ENCODE results near the gene HLCS.
A peak's percentile ranks its signal among the peaks of the same experiment; 100 is the strongest.

Gene HLCS

DNA sequence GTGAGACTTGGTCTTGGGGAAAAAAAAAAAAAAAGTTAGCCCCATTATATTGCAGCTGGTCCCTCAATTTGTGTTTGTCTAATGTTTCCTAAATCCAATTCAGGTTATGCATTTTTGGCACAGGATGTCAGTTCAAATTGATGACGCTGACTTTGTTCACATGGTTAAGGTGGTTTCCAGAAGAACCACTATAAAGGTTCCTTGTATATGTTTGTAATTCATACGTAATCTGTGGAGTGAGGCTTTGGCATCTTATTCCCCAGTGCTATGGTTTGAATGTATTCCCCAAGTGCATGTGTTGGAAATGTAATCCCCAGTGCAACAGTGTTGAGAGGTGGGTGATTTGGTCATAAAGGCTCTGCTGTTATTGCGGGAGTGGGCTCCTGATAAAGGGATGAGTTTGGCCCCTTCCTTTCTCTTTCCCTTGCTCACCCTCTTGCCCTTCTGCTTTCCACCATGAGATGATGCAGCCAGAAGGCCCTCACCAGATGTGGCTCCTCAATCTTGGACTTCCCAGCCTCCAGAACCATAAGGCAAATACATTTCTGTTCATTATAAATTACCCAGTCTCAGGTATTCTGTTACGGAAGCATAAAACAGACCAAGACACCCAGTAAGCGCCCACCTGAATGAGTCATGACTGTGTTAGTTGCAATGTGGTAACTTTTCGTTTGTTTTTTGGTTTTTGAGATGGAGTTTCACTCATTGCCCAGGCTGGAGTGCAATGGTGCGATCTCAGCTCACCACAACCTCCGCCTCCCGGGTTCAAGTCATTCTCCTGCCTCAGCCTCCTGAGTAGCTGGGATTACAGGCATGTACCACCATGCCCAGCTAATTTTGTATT lies 19.5 kb upstream of the HLCS start:
- DNase-seq (ENCODE audit: low spot score): no peak

DNA sequence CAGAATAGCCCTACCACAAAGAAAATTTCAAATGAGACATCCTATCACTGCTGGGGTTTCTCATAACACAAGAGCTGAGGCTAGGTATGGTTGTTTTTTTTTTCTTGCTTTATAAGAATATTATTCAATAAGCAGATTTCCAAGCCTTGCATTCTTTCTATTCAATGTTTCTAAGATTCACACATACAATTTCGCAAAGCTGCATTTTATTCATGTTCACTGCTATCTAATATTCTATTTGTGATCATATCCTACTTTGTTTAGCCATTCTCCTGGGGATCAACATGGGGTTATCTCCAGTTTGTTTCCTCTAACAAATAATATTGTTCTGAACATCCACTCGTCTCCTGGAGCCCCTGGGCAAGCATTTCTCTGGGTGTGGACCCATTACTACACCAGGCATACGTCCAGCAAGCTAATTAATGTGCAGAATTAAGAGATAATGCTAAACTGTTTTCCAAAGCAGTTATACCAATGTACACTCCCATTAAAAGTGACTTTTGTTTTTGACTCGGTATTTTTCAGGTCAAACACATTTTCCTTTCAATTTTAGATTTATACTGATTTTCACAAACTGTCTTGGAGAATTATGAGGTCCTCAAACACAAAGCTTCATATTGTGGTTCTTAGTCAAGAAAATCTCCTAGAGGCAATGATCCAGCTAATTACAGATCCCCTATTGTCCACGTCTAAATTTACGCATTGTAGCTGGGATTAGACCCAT lies 15.7 kb upstream of the HLCS start:
- DNase-seq (ENCODE audit: low spot score): no peak

DNA sequence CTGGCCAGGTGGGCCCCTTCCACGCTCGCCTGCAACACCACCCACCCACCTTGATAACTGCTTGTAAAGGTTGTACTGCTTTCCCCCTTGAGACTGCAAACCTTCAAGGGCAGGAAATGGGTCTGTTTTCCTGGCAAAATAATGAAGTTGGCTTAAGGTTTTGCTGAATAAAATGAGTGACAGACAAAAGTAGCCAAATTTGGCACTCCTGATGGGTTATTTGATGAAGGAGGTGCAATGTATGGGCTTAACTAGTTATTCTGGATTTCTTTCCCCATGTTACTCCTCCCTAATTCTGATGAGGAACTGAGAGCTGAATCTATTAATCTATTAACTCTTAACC lies 14.6 kb upstream of the HLCS start:
- DNase-seq (ENCODE audit: low spot score): no peak

DNA sequence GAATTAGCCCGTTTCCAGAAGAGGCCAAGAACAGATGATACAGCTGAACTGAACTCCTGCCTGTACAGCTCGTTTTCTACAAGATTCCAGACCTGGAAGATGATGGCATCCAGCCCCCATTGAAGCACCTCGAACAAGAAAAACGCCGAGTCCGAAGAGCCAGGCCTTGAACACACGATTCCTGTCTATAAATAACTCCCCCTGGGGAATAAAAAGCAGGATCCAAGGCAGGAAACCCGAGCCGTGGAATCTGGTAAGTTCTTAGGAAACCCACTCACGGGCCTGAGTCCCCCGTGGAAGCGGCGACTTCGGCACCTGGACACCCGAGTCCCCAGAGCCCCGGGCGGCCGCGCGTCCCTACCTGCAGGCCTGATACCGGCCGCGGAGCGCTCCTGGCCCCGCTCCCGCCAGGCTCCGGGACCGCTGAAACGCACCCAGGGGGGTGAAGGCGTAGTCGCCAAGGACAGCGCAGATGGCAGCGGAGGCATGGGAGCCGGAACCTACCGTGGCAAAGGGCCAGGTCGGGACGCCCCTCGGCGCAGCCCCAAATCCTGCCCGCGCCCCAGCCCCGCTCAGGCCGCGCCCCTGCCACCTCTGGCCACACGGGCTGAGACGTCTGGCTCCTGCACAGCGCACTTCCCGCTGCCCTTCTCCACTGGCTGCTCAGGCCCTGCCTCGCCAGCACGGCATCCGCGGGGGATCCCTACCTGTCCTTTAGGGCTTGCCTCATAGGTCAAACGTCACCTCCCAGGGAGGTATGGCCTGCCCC lies 14.0 kb upstream of the HLCS start:
- DNase-seq (ENCODE audit: low spot score): no peak

DNA sequence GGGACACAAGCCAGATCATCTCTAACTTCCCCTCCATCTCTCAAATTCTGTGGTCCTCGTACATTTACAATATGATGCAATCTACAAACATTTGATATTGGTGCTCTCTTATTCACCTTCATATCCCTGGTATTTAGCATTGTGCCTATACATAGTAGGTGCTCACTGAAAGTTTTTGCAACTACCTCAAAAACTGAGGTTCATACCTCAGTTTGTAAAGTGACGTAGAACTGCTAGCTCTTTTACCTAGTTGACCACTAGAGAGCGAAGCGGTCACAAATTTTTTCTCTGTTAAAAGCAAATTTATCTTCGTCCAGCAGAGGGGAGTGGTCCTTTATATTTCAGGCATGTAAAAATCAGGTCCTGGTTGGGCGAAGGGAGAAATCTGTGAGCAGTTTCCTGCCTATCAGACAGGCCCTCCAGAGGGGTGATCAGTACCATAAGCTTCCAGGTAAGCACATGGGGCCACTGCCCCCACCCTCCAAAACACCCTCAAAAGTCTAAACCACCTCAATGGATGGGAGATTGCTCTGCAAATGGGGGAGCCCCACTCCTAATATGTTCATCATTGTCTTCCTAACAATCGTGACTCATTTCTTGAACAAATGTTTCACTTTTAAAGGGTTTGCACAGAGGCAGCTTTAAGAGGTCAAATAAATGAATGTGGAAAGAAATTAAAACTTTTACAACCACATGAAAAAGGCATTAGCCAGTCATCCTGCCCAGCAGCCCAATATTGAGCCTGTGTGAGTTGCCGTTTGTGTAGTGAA lies 10.6 kb upstream of the HLCS start:
- DNase-seq (ENCODE audit: low spot score): peak; percentile 25

DNA sequence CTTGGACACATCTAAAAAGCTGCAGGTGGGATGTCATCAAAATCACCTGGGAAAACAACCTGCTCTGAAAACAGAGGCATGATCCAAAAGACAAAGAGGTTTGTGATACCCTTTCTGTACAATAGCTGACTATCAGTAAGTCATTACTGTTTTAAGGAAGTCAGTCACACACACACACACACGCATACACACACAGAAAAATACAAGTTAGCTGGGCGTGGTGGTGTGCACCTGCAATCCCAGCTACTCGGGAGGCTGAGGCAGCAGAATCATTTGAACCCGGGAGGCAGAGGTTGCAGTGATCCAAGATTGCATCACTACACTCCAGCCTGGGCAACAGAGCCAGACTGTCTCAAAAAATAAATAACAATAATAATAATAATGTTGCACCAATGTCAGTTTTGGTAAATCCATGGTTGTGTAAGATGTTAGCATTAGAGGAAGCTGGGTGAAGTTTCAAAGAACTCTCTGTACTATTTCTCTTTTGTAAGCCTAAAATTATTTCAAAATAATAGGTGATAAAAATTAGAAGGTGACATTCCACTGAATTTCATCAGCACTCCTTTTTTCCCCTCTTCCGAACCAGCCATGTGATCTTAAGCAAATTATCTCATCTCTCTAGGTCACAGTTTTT lies 9.9 kb upstream of the HLCS start:
- no peak for DNase-seq (ENCODE audit: low spot score)

DNA sequence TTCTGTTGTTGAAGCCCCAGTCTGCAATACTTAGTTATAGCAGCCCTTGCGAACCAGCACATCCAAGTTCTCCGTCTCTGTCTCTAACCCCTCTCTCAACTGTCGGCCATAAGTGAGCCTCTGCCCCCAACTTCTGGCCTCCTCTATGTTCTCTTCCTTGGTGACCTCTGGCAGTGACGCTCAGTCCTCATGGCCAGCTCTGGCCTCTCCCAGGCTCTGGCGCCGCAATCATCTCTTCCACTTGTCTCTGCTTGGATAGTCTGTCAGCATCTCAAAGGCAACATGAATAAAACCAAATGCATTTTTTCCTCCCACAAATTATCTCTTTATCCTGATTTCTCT lies 8.4 kb upstream of the HLCS start:
- no peak for DNase-seq (ENCODE audit: low spot score)

DNA sequence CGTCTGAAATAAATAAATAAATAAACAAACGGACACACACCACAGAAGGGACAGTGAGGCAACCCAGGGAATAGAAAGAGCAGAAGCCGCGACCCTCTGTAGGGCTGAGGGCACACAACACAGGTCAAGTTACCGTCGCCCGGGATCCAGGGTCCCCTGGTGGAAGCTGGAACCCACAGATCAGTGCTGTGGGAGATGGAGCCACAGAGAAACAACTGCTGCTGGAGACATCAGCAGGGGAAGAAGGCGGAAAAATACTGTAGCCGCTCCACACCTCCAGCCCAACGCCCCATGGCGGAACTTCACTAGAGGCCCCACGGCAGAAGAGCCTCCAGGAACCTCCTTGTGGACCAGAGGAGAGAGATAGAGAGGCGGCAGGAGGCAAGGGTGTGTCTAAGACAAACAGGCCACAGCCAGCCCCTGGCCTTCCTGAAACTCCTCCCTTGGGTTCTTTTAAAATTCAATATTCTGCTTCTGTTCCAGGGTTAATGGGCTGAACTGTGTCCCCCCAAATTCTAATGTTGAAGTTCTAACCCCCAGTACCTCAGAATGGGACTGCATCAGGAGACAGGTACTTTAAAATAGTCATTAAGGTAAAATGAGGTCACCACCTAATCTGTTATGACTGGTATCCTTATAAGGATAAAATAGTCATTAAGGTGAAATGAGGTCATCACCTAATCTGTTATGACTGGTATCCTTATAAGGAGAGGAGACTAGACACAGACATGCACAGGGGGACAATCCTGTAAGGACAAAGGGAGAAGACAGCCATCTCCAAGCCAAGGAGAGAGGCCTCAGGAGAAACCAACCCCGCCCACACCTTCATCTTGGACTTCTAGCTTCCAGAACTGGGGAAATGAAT lies 7.7 kb upstream of the HLCS start:
- DNase-seq (ENCODE audit: low spot score): no peak

DNA sequence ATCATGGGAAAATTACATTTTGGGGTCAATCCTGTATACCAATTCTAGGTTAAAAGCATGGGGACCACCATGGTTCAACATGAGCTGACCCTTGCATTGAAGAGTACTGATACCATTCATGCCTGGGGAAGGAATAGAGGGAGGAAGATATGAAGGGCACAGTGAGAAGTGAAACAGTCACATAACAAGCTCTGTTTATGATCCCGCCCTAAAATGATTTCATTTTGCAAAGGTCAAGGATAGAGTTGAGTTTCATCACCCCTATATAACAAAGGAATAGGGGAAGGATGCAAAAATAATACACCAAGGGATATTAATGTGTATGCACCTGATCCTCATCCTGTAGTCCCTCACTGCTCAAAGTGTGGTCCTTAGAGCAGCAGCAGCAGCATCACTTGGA lies 2.5 kb upstream of the HLCS start:
- DNase-seq (ENCODE audit: low spot score): no peak

DNA sequence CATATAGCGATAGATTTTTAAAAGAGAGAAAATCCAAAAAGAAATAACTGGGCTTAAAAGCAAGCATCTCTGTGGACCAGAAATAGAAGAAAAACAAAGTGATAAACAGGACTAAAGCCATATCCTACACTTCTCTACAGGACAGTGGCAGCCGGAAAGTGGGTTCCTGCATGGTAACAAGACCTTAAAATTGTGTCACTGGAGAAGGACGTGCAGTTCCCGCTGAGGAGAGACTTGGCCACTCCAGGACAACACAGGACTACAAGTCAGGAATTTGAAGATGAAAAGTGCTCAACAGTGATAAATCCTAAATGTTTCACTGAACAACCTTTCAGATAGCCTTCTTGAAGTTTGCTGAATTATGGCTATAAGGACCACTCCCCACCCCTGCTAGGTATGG lies 1.9 kb upstream of the HLCS start:
- DNase-seq (ENCODE audit: low spot score): no peak

DNA sequence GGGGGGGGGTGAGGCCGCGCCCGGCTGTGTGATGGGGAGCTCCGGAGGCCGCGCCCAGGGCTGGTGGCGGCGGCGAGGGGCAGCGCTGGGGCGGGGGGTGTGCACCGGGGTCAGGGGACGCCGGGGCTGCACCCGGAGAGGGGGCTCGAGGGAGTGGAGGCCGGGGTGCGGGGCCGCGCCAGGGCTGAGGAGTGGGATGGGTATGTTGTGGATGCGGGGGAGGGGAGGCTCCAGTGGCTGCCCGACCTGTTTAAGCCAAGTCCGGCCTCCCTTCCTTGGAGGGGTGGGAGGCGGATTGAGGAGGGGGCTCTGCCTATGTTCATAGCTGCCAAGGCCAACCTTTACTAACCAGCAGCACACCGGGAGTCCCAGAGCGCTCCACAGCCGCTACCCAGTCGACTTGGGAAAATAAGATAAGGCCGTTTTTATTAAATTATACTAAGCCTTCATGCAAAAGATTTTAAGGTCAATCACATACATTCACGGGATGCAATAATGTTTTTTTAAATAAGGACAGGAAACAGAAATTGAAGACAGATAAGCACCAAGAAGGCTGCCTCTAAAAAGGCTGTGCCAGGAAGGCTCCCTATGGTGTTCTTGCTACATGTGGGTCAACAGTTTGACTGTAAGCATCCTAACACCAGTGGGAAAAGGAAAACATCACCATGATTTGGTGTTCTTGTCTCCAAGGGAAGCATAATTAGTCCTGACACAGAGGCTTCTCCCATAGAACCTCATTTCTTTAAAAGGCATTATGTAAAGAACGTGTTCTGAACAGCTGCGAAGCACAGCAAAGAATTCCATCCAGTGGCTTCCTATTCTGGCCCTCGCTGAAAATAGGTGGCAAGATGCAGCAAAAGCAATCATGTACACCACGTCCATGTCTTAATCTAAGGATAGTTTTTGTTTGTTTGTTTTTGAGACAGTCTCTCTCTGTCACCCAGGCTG lies 626 bp upstream of the HLCS start:
- no peak for DNase-seq (ENCODE audit: low spot score)

DNA sequence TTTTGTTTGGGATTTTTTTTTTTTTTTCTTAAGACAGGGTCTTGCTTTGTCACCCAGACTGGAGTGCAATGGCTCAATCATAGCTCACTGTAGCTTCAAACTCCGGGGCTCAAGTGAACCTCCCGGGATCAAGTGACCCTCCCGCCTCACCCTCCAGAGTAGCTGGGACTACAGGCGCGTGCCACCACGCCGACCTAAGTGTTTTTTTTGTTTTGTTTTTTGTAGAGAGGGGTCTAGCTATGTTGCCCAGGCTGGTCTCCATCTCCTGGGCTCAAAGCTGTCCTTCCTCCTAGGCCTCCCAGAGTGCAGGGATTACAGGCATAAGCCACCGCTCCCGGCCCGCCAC lies 776 bp downstream of the HLCS start:
- no peak for DNase-seq (ENCODE audit: low spot score)

DNA sequence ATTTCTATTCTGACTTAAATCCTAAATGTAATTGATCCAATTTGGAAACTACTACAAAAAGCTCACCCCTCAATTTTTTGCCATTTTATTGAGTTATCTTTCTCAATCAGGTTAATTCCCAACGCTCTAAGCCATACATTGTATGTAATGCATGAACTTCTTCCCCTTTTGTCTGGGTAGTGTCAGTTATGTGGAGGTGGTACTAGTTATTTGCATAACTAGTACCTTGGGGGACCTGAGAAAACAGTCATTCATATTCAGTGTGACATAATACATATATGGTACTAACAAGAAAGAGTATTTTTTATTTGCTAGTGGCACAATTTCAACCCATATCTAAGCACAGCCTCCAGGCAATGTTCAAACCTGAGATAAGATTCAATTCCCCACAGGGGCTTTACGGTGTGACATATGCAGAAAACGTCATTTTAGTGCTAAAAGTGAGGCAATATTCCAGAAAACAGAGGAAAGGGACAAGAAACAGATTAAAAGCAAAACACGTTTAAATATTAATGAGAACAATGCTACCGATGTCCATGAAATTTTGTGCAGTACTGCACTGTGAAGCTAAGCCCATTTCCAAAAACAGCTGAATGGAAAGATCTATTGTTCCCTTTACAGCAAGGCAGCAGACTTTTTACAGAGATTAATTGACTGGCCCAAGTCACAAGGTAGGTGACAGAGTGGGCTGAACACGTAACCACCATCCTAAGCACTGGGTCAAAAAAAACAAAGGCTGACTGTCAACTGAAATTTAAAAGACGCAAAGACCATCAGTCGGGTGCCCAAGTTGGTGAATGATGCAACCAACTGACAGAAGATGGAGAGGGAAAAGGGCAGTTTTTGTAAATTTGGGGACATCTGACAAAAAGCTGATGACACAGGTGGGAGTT lies 1.4 kb downstream of the HLCS start:
- peak; percentile 36 for DNase-seq (ENCODE audit: low spot score)

DNA sequence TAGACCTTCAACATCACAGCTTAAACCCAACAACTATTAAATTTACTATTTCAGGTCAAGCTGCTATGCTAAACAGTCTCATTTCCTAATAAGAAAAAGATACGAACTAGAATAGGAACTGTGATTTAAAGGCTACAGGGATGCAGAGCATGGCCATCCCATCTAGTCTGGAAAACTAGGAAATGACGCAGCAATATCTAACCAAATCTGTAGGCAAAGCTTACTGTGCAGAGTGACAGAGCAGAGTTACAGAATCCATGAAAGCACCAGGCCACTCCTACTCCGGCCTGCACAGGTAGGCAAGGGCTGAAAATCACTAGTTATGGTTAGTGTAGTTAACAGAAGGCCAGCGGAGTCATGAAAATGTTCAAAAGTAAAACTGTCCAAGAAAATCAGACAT lies 2.1 kb downstream of the HLCS start:
- no peak for DNase-seq (ENCODE audit: low spot score)

DNA sequence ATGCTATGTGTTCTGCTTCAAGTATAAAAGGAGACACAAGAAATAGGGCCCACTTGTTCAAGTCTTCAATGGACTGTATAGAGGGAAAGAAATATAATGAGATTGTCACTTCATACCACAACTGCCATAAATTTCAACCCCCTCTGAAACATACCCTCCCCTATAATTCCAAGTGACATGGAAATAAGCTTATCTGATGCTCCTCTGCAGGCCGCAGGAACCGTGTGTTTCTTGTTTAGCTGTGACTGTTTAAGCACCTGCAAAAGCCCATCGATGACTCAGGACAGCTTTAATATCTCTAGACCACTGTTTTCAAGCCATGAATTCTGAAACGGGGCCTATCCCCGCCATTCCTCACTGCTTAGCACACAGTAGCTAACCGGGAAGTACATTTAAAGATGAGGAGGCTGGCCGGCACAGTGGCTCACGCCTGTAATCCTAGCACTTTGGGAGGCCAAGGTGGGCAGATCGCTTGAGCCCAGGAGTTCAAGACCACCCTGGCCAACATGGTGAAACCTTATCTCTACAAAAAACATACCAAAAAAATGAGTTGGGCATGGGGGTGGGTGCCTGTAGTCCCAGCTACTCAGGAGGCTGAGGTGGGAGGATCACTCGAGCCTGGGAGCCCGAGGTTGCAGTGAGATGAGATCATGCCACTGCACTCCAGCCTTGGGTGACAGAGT lies 4.2 kb downstream of the HLCS start:
- DNase-seq (ENCODE audit: low spot score): no peak

DNA sequence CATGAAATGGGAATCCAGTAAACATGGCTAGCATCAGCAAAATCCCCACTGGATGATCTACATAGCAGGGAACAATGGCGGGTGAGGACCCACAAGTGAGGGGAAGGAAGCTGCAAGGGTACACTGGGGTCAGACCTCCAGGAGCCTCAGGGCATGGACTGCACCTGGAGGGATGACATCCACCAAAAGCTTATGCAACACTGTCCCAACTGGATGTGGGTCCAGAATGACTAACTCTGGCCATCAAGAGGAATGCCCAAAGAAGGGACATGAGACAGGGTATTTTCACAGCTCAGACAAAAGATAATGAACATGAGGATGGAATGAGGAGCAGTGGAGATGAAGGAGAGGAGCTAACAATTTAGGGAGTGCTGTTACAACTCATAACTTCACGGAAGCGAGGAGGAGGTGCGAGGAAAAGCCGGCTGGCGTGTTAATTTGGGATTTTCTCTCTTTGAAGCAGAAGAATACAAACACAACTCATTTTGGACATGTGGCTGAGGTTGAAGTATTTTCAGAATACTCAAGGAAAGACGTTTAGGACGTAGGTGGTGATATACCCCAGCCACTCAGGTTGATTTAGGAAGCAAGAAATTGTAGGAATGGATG lies 5.7 kb downstream of the HLCS start:
- DNase-seq (ENCODE audit: low spot score): no peak

DNA sequence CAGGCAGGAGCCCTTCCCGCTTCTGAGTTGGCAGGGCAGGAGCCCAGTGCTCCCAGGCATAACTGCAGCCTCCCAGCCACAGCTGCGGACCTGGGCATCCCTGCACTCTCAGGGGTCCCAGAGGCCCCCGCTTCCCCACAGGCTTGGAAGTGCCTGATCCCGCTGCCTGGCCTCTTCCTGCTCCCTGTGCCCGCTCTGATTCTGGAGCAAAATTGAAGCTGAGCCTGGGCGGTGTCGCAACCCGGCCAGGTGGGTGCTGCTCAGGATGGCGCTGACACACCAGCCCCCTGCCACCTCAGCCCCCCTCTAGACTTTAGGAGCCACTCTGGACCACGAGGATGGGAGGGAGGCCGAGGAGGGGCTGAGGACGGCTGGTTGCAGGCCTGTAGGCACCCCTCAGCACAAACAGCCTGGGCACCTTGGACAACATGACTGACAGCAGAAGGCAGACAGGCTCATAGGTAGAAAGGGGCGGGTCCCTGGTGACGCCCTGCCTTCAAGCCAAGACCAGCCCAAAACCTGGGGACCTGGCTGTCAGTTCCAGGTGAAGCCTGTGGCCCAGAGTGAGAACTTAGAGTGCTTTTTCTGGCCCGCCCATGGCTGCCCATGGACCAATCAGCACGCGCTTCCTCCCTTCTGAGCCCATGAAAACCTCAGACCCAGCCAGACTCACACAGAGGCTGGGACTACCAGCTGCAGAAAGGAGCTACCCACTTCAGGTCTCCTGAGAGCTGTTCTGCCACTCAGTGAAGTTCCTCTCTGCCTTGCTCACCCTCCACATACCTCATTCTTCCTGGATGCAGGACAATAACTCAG lies 7.2 kb downstream of the HLCS start:
- DNase-seq (ENCODE audit: low spot score): no peak
